ENCODE measurements around the gene TVP23A.

DNA sequence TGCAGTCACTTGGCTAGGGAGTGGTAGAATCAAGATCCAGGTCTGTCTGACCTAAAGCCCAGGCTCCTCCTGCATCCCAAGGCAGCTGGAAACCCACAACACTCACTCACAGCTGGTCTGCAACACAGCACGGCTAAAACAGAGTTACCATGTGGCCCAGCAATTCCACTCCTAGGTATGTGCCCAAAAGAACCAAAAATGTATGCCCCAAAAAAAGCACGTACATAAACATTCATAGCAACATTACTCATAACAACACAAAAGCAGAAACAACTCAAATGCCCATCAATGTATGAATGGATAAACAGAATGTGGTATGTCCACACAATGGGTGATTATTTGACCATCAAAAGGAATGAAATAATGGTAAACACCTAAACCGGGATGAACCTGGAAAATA is 8.9 kb downstream of the TVP23A start:
- no peak for TF ChIP-seq EZH2 (IDR thresholded peaks at IDR 0.05; ENCODE audit: borderline replicate concordance, insufficient read depth, low read depth, low read length, poor library complexity, severe bottlenecking)
- TF ChIP-seq, protein P1, sequence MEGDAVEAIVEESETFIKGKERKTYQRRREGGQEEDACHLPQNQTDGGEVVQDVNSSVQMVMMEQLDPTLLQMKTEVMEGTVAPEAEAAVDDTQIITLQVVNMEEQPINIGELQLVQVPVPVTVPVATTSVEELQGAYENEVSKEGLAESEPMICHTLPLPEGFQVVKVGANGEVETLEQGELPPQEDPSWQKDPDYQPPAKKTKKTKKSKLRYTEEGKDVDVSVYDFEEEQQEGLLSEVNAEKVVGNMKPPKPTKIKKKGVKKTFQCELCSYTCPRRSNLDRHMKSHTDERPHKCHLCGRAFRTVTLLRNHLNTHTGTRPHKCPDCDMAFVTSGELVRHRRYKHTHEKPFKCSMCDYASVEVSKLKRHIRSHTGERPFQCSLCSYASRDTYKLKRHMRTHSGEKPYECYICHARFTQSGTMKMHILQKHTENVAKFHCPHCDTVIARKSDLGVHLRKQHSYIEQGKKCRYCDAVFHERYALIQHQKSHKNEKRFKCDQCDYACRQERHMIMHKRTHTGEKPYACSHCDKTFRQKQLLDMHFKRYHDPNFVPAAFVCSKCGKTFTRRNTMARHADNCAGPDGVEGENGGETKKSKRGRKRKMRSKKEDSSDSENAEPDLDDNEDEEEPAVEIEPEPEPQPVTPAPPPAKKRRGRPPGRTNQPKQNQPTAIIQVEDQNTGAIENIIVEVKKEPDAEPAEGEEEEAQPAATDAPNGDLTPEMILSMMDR (IDR thresholded peaks at IDR 0.05) = no peak
